CD8-positive, alpha-beta memory T cell (primary cell): ENCODE data around the gene PEX11B. TPM values are rescaled to one million over a fixed set of nuclear protein-coding genes. Genes with fewer than 3 reads are reported as not detected.

Experiments
- CTCF ChIA-PET: fragments of 350-600 bp; sonication (Branson Sonifier 250); formaldehyde crosslinking; loops from one replicate; lab custom pipeline; 2021; ENCODE audit warnings: antibody characterized with exemption; lab: Charles Lee
- POLR2A ChIA-PET: fragments of 350-600 bp; sonication (Branson Sonifier 250); formaldehyde crosslinking; loops from one replicate; lab custom pipeline; 2021; ENCODE audit warnings: antibody characterized with exemption; lab: Charles Lee
- DNase-seq, 5 donors: peaks; one replicate each; pipeline versions ENCODE4 v3.0.0 to v3.0.0-alpha.2; 2020 to 2022; ENCODE audit warnings: mixed read lengths in 1 of 5
- H3K27ac ChIP-seq: one replicate; pipeline ENCODE4 v1.7.0; 2013; ENCODE audit warnings: low read depth, mild to moderate bottlenecking, low read length, moderate library complexity
- H3K27me3 ChIP-seq: 2 replicates; pipeline ENCODE4 v1.7.0; 2013; ENCODE audit warnings: low read length, mild to moderate bottlenecking; ENCODE audit not compliant: insufficient read depth, poor library complexity, severe bottlenecking
- H3K36me3 ChIP-seq: 2 replicates; pipeline ENCODE4 v1.7.0; 2013; ENCODE audit warnings: mild to moderate bottlenecking, low read length, moderate library complexity; ENCODE audit not compliant: insufficient read depth
- H3K4me1 ChIP-seq: 2 replicates; pipeline ENCODE4 v1.7.0; 2013; ENCODE audit warnings: mild to moderate bottlenecking, low read length, moderate library complexity; ENCODE audit not compliant: insufficient read depth
- H3K4me3 ChIP-seq: 2 replicates; pipeline ENCODE4 v1.7.0; 2013; ENCODE audit warnings: mild to moderate bottlenecking, low read length
- H3K9me3 ChIP-seq: 2 replicates; pipeline ENCODE4 v1.7.0; 2013; ENCODE audit warnings: mild to moderate bottlenecking, low read length
- H3K27ac Mint-ChIP-seq, 8 donors: one replicate each; pipeline ENCODE4 v1.8.0; 2020 to 2021; ENCODE audit warnings: mixed read lengths in 8 of 8, mild to moderate bottlenecking in 6 of 8, inconsistent platforms in 3 of 8, moderate library complexity in 3 of 8
- H3K27me3 Mint-ChIP-seq, 2 donors: one replicate each; pipeline ENCODE4 v1.8.0; 2020 to 2021; ENCODE audit warnings: mixed read lengths in 2 of 2, mild to moderate bottlenecking in 1 of 2, moderate library complexity in 1 of 2
- H3K36me3 Mint-ChIP-seq, 3 donors: one replicate each; pipeline ENCODE4 v1.8.0; 2020 to 2021; ENCODE audit warnings: mixed read lengths in 3 of 3, inconsistent platforms in 1 of 3, mild to moderate bottlenecking in 1 of 3
- H3K4me1 Mint-ChIP-seq, 3 donors: one replicate each; pipeline ENCODE4 v1.8.0; 2020 to 2021; ENCODE audit warnings: mixed read lengths in 3 of 3, inconsistent platforms in 1 of 3, mild to moderate bottlenecking in 1 of 3
- H3K4me3 Mint-ChIP-seq, 7 donors: one replicate each; pipeline ENCODE4 v1.8.0; 2020 to 2021; ENCODE audit warnings: mixed read lengths in 7 of 7, mild to moderate bottlenecking in 6 of 7, moderate library complexity in 4 of 7, inconsistent platforms in 2 of 7
- H3K9me3 Mint-ChIP-seq, 5 donors: one replicate each; pipeline ENCODE4 v1.8.0; 2020 to 2022; ENCODE audit warnings: mixed read lengths in 5 of 5, mild to moderate bottlenecking in 3 of 5, moderate library complexity in 2 of 5, inconsistent platforms in 1 of 5
- polyA plus RNA-seq: library from polyadenylated mRNA; unstranded; fragments of 300-500 nt; fragmentation: Illumina TruSeq; gene quantifications from one replicate; pipeline ENCODE4 v1.2.3, GENCODE V29; 2021
- total RNA-seq, 2 experiments: library from RNA; stranded (reverse); gene quantifications; one replicate each; pipeline ENCODE4 v1.2.3, GENCODE V29; 2021

PEX11B gene
- total and polyA plus RNA-seq, 3 experiments from 2014 or later, result 42.0 to 46.9 (median 43.1) TPM

DNA sequence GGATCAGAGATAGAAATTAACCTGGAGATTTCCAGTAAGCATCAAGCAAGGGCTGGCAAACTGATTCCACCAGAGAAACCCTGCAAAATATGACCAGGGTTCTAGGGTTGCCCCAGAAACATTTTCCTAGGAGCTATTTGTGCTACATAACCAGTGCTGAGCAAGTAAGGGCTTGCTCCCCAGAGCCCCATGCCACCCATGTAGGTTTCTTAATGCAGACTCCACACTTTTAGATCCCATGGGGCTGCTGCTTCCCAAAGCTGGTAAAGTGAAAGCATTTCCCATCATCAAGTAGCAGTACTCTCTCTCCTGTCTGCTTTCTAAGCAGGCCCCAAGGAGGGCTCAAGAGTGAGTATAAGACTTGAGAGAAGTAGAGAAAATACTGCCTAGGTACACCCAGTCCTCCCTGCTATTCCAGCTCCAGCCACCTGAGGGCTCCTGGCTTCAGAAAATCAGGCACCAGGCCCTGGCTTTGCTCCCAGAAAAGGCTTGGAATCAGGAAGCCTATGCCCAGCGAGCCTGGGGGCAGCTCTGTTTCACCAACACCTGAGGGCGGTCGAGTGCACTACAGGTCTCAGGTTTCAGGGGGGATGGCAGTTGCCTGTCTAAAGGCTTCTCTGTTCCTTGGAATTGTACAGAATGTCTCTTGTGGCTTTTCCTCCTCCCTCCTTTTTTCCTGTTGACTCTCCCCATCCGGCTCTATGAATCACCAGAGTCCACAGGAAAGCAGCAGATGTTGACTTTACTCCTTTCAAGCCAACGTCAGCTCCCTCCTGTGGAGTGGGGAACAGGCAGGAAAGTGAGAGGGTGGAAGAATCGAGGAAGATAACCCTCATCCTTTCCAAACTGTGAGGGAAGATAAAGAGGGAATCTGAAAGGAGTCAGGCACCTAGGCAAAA lies 26.7 kb downstream of the PEX11B start:
- peak in 4 of 5 donors; percentile 6 to 59 (median 32) for DNase-seq
- Mint-ChIP-seq H3K4me1 (peaks cover 0 to 1% (median under 1%) of the 10 kb centered on the region in 3 donors), H3K27me3 (no peaks in the 10 kb centered on the region), H3K9me3 (no peaks in the 10 kb centered on the region), H3K36me3 (peaks cover 0 to 2% (median 2%) of the 10 kb centered on the region in 3 donors), H3K27ac (peak overlapping the region in 1 of 8 donors; percentile 83), H3K4me3 (no peak overlapping the region)
- Histone ChIP-seq H3K36me3 (no peaks in the 10 kb centered on the region), H3K9me3 (no peaks in the 10 kb centered on the region), H3K4me1 (no peaks in the 10 kb centered on the region), H3K27me3 (no peaks in the 10 kb centered on the region), H3K4me3 (no peak overlapping the region), H3K27ac (no peak overlapping the region)
- ChIA-PET CTCF (interaction anchor here (0.6 to 4.8 kb wide), 21 partner anchors 13 to 146 kb away, joined by 3 to 29 read pairs (median 5); partner anchors contain the start of genes ANKRD34A, HJV, ITGA10 and LIX1L), POLR2A (interaction anchor here (0.6 to 0.7 kb wide), 2 partner anchors 33 to 140 kb away, joined by 4 read pairs; partner anchors contain the start of gene PIAS3)

DNA sequence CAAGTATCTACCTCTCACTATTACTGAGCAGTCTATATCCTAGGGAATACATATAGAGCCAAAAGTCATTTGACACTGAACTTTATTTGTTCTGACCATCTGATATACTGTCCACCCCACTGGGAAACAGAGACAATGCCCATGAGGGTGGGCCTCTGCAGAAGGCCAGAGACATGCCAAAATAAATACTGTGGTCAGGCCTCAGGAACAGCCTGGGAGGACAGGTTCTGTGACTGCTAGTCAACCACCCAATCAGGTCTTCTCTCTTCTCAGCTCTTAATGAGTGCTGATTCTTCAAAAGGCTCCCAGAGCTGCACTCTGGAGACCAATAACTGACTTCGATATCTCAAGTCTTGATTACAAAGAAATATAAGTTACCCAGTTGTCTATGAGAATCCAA lies 27.4 kb downstream of the PEX11B start:
- ChIA-PET CTCF (interaction anchor here (0.6 to 4.8 kb wide), 19 partner anchors 12 to 147 kb away, joined by 3 to 29 read pairs (median 5); partner anchors contain the start of genes ANKRD34A, HJV, ITGA10 and LIX1L), POLR2A (interaction anchor here (0.6 kb wide), 1 partner anchor 141 kb away, joined by 4 read pairs; no protein-coding TSS in a partner anchor)
- H3K27me3 Mint-ChIP-seq, result no peaks in the 10 kb centered on the region
- peaks cover 4% of the 10 kb centered on the region for H3K4me1 ChIP-seq
- no peaks in the 10 kb centered on the region for H3K36me3 ChIP-seq
- H3K4me3 Mint-ChIP-seq, result no peak overlapping the region
- peaks cover 3 to 6% (median 4%) of the 10 kb centered on the region in 3 donors for H3K4me1 Mint-ChIP-seq
- H3K27me3 ChIP-seq, result no peaks in the 10 kb centered on the region
- no peak overlapping the region for H3K4me3 ChIP-seq
- H3K9me3 ChIP-seq, result no peaks in the 10 kb centered on the region
- no peak overlapping the region for H3K27ac ChIP-seq
- no peak for DNase-seq
- H3K9me3 Mint-ChIP-seq, result no peaks in the 10 kb centered on the region
- no peak overlapping the region for H3K27ac Mint-ChIP-seq
- H3K36me3 Mint-ChIP-seq, result peaks cover 0 to 2% (median 0%) of the 10 kb centered on the region in 3 donors

DNA sequence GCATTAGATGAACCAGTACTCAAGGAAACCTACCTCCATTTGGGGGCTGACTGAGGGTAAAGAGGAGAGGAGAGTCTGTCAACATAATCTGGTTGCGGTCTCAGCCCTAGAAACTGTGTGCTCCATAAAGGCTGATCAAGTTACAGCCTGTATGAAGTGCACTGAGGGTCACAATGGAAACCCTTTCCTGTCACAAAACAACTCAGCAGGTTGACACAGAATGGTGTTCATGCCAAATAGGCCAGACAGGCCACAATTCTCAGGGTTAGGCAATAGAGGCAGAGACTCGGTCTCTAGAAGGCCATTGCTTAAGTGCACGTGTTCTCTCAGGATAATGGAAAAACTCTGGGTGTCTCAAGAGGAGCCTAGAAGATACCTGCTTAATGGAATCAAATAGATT lies 28.8 kb downstream of the PEX11B start:
- no peak for DNase-seq
- peaks cover 4 to 7% of the 10 kb centered on the region in 2 donors for H3K27me3 Mint-ChIP-seq
- CTCF ChIA-PET, result interaction anchor here (0.7 to 4.8 kb wide), 2 partner anchors 44 to 55 kb away, joined by 3 to 29 read pairs; partner anchors contain the start of gene NUDT17

GRCh38 chr1:145887631-145888030 lies 30.9 kb downstream of the PEX11B start:
- ChIA-PET CTCF (interaction anchor here (1.7 kb wide), 1 partner anchor 21 kb away, joined by 3 read pairs; no protein-coding TSS in a partner anchor), POLR2A (no interaction called here)

More for the DNA sequence above, 28.8 kb downstream of the PEX11B start:
- Histone ChIP-seq H3K36me3 (no peaks in the 10 kb centered on the region), H3K27me3 (peaks cover 6% of the 10 kb centered on the region), H3K4me1 (peaks cover 13% of the 10 kb centered on the region), H3K27ac (no peak overlapping the region), H3K4me3 (no peak overlapping the region), H3K9me3 (no peaks in the 10 kb centered on the region)
- Mint-ChIP-seq H3K4me3 (no peak overlapping the region), H3K9me3 (no peaks in the 10 kb centered on the region), H3K27ac (no peak overlapping the region), H3K4me1 (peaks cover 15 to 18% (median 16%) of the 10 kb centered on the region in 3 donors), H3K36me3 (peaks cover 0 to 2% (median 0%) of the 10 kb centered on the region in 3 donors)
- POLR2A ChIA-PET, result no interaction called here

GRCh38 chr1:145886816-145887215 lies 31.7 kb downstream of the PEX11B start:
- POLR2A ChIA-PET, result interaction anchor here (0.7 to 1.6 kb wide), 2 partner anchors 77 to 149 kb away, joined by 4 read pairs; partner anchors contain the start of genes ANKRD34A and POLR3GL
- Mint-ChIP-seq H3K27me3 (peaks cover 21 to 24% of the 10 kb centered on the region in 2 donors), H3K4me1 (peaks cover 16 to 20% (median 18%) of the 10 kb centered on the region in 3 donors), H3K4me3 (peak overlapping the region; percentile 57 to 86 (median 70)), H3K9me3 (no peaks in the 10 kb centered on the region), H3K27ac (no peak overlapping the region), H3K36me3 (no peaks in the 10 kb centered on the region)
- DNase-seq, result no peak
- Histone ChIP-seq H3K9me3 (no peaks in the 10 kb centered on the region), H3K36me3 (no peaks in the 10 kb centered on the region), H3K4me3 (no peak overlapping the region), H3K27me3 (peaks cover 18% of the 10 kb centered on the region), H3K4me1 (peaks cover 13% of the 10 kb centered on the region), H3K27ac (no peak overlapping the region)
- CTCF ChIA-PET, result interaction anchor here (1.5 to 2.6 kb wide), 3 partner anchors 22 to 91 kb away, joined by 3 to 11 read pairs (median 3); partner anchors contain the start of gene NUDT17

More at GRCh38 chr1:145887631-145888030, 30.9 kb downstream of the PEX11B start:
- peaks cover 16 to 20% (median 18%) of the 10 kb centered on the region in 3 donors for H3K4me1 Mint-ChIP-seq
- H3K27me3 Mint-ChIP-seq, result peaks cover 18 to 22% of the 10 kb centered on the region in 2 donors
- no peaks in the 10 kb centered on the region for H3K36me3 Mint-ChIP-seq
- no peak overlapping the region for H3K27ac Mint-ChIP-seq
- H3K4me3 Mint-ChIP-seq, result peak overlapping the region in 3 of 7 donors; percentile 37 to 64 (median 62)
- H3K9me3 ChIP-seq, result no peaks in the 10 kb centered on the region
- H3K27ac ChIP-seq, result no peak overlapping the region
- peaks cover 18% of the 10 kb centered on the region for H3K27me3 ChIP-seq
- H3K4me3 ChIP-seq, result no peak overlapping the region
- H3K9me3 Mint-ChIP-seq, result no peaks in the 10 kb centered on the region
- peaks cover 13% of the 10 kb centered on the region for H3K4me1 ChIP-seq
- no peak for DNase-seq
- H3K36me3 ChIP-seq, result no peaks in the 10 kb centered on the region

GRCh38 chr1:145886390-145886789 lies 32.1 kb downstream of the PEX11B start:
- Mint-ChIP-seq H3K4me3 (peak overlapping the region; percentile 71 to 90 (median 84)), H3K27ac (peak overlapping the region in 1 of 8 donors; percentile 34), H3K9me3 (no peaks in the 10 kb centered on the region), H3K4me1 (peaks cover 16 to 20% (median 18%) of the 10 kb centered on the region in 3 donors), H3K36me3 (no peaks in the 10 kb centered on the region), H3K27me3 (peaks cover 21 to 24% of the 10 kb centered on the region in 2 donors)
- DNase-seq, result no peak
- Histone ChIP-seq H3K4me3 (peak overlapping the region; percentile 74), H3K27me3 (peaks cover 18% of the 10 kb centered on the region), H3K36me3 (no peaks in the 10 kb centered on the region), H3K4me1 (peaks cover 13% of the 10 kb centered on the region), H3K9me3 (no peaks in the 10 kb centered on the region), H3K27ac (no peak overlapping the region)
- CTCF ChIA-PET, result interaction anchor here (1.3 to 2.6 kb wide), 3 partner anchors 15 to 92 kb away, joined by 3 to 11 read pairs (median 4); partner anchors contain the start of gene NUDT17
- POLR2A ChIA-PET, result interaction anchor here (0.7 to 1.6 kb wide), 2 partner anchors 78 to 148 kb away, joined by 4 read pairs; partner anchors contain the start of genes ANKRD34A and POLR3GL

DNA sequence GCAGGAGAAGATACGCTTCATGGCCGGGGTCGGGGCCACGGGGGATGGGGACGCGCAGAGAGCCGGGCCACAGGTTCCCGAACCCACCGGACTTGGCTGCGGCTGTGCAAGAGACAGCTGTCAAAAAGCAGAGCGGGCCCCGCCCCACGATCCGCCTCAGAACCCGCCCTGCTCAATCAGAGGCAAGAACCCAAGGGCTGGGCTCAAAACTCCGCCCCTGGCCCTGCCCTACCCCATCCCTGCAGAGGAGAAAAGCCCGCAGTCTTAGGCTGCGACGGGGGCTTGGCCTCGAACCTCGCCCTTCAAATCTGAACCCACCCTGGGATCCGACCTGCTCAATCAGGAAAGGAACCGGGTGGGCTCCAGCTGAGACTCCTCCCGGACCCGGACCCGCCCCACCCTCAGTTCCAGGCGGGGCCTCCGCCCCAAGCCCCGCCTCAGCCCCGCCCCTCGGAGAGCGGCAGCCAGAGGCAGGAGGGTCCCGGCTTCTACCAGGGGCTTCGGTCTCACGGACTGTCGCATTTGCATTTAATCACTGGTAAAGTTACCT lies 32.7 kb downstream of the PEX11B start, which contains the start of gene ANKRD35:
TSS of gene ANKRD35 (minus strand) at position 129 of the 550 bp plus-strand sequence. CDS start at position 21, 108 bp downstream.
- Histone ChIP-seq H3K27me3 (peaks cover 18% of the 10 kb centered on the region), H3K9me3 (no peaks in the 10 kb centered on the region), H3K4me3 (peak within 1 kb of the TSS; percentile 74), H3K27ac (no peak within 1 kb of the TSS), H3K4me1 (peaks cover 13% of the 10 kb centered on the region), H3K36me3 (no peaks in the 10 kb centered on the region)
- H3K4me1 Mint-ChIP-seq, result peaks cover 16 to 20% (median 18%) of the 10 kb centered on the region in 3 donors
- DNase-seq, result peak; percentile 81 to 89 (median 85)
- H3K9me3 Mint-ChIP-seq, result no peaks in the 10 kb centered on the region
- peaks cover 23 to 24% of the 10 kb centered on the region in 2 donors for H3K27me3 Mint-ChIP-seq
- peak within 1 kb of the TSS; percentile 71 to 90 (median 84) for H3K4me3 Mint-ChIP-seq
- CTCF ChIA-PET, result interaction anchor here (0.9 to 2.6 kb wide), 6 partner anchors 14 to 92 kb away, joined by 3 to 11 read pairs (median 4); partner anchors contain the start of genes LIX1L, NUDT17 and PIAS3
- H3K27ac Mint-ChIP-seq, result peak within 1 kb of the TSS in 3 of 8 donors; percentile 1 to 34 (median 17)
- POLR2A ChIA-PET, result interaction anchor here (0.8 to 1.6 kb wide), 3 partner anchors 27 to 78 kb away, joined by 3 to 11 read pairs (median 4); partner anchors contain the start of genes ANKRD34A, PIAS3, POLR3GL and RBM8A
- no peaks in the 10 kb centered on the region for H3K36me3 Mint-ChIP-seq
